GM21619 (cell line): Measurements from ENCODE around the gene DMAP1.

ENCODE experiments used
- ATAC-seq: cut with Tn5 transposase; IDR thresholded peaks from one replicate; pipeline ENCODE4 v1.9.1; 2021; ENCODE audit not compliant: unreplicated experiment

DMAP1 gene

GRCh38 chr1:44251989-44252671, 38.9 kb downstream of the DMAP1 start:
- ATAC-seq = no peak

- no peak for ATAC-seq
Measured at GRCh38 chr1:44254392-44254910, 41.2 kb downstream of the DMAP1 start.

DNA sequence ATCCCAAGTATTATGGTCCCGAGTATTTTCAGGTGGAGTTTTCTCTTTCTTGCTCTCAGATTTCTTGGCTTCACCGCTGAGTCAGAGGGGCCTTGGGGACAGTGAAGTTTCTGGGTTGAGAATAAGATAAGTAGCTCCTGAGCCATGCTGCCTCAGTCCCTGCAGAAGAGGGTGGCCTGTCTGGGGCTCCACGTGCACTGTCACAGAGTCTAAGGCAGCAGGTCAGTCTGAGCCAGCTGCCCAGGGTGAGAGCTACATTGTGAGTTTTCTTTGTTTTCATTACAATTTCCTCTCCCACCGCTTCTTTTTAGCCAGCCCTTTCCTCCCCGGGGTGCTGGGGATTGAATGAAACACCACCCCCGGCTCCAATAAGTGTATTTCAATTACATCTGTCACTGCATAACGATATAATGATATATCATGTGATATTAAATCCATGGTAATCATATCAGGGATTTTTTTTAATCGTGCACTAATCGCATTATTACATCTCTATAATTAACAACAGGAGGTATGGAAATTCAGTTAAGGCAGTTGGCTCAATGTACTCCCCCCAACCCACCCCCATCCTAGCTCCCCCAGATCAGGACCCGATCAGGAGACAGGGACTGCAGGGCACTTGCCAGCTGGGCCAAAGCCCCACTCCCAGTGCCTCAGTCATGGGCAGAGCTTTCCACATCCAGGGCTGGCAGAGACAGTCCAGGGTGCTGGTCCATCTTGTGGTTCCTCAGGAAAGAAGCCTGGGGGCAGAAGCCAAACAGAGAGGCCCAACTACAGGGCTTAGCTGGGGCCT, 43.7 kb downstream of the DMAP1 start:
- no peak for ATAC-seq

- no peak for ATAC-seq
Measured at GRCh38 chr1:44259090-44259489, 45.8 kb downstream of the DMAP1 start.

GRCh38 chr1:44260792-44261170, 47.5 kb downstream of the DMAP1 start:
- no peak for ATAC-seq

GRCh38 chr1:44261171-44261817, 48.0 kb downstream of the DMAP1 start:
- ATAC-seq = no peak

- no peak for ATAC-seq
Measured at GRCh38 chr1:44261962-44262361, 48.7 kb downstream of the DMAP1 start.

DNA sequence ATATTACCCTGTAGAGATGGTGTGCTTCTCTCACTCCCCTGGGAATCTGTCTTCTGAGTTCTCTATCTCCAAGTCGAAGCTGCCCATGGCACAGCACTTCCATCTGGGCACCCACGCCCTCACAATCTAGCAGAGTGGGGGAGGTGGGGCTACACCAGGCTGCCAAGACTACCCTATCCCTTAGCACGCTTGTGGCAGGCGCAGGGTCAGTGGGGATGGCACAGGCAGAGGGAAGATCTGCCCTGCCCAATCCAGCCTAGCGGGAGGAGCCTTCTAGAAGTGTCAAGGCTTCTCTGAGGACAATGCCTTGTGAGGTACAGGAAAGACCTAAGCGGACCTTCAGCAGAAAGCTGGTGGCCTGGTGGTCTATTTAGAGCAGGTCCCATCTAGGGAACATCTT, 49.1 kb downstream of the DMAP1 start:
- ATAC-seq = no peak

GRCh38 chr1:44262816-44263567, 49.7 kb downstream of the DMAP1 start:
- ATAC-seq = no peak

DNA sequence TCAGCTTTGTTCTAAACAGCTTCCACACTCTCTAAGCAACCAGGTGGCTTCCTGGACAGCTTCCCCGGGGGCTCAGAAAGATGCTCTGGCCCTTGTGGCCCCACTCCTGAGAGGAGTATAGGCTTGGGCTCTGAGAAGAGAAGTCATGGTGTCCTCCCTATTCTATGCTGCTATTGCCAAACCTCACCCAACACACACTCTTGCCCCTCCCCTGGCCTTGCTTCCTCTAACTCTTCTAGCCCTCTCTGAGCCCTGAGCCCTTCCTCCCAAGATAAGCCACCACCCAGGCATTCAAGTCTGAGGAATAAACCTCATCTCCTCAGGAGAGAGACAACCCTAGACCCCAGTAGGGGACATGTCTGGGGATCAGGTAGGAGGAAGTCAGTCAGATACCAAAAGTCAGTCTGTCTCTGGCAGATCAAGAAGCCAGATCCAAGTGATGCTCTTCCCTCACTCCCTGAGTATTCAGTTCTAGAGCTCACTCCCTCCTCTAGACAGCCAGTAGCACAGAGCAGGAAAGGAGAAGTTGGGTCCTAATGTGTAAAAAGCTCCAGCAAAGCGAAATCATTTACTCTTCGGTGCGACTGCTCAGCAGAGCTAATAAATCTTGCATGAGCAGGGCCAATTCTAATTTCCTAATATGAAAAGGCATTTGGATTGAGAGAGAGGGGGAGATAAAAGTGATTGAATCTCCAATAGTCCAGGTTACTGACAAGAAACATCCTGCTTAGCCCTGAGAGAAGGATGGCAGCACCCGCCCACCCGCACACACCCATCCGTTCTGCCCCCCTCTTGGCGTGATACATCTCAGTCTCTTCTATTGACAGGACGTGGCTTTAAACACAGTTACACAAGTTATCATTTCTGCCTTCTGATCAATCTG, 50.5 kb downstream of the DMAP1 start:
- no peak for ATAC-seq

DNA sequence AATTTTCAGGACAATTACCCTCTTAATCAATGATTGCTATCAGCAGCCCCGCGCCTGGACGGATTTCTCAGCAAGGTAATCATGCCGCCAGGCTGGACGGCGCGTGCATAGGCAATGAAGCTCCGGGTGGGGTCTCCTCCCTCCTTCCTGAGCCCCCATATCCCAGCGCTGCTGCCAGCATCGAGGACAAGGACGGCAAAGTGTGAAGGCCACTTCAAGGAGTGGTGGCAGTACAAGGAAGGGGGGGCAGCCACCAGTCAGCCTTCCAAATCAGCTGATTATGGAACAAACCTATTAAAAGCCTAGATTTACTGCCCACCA, 51.1 kb downstream of the DMAP1 start:
- no peak for ATAC-seq

DNA sequence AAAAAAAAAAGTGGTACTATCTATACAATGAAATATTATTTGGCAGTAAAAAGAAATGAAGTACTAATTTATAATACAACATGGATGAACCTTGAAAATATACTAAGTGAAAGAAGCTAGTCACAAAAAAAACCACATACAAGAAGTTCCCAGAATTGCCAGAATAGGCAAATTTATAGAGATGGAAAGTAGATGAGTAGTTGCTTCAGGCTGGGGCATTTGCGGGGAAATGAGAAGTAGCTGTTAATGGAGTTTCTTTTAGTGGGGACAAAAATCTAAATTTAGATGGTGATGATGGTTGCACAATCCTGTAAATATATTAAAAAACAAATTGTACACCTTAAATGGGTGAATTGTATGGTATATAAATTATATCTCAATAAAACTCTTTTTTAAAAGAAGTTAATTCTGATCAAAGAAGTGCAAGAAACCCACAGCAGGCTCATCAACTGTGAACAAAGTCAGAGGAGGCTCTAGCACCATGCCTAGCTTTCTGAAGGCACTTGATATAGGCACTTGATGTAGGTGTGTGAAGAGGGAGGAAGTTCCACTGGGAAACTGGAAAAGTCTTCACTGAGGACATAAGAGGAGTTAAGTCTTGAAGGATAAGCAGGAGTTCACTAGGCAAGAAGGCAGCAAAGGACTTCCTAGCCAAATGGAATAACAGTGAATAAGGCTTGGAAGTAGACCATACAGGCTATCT, 52.5 kb downstream of the DMAP1 start:
- no peak for ATAC-seq

- no peak for ATAC-seq
Measured at GRCh38 chr1:44266400-44267344, 53.4 kb downstream of the DMAP1 start.

GRCh38 chr1:44267438-44267837, 54.2 kb downstream of the DMAP1 start:
- ATAC-seq = no peak

- no peak for ATAC-seq
Measured at GRCh38 chr1:44268054-44268453, 54.8 kb downstream of the DMAP1 start.
